K562 (cell line): Measurements from ENCODE around the gene SETMAR. TPM values are rescaled to one million over a fixed set of nuclear protein-coding genes. Genes with fewer than 3 reads are reported as not detected.
A peak's percentile ranks its signal among the peaks of the same experiment; 100 is the strongest.

ENCODE experiments used
- ATAC-seq: fragments of 200-7000 bp; cut with Tn5 transposase; 3 replicates; pipeline ENCODE4 v1.9.1; 2020; ENCODE audit warnings: moderate library complexity
- BruUV-seq: library from RNA; stranded (reverse); fragments of 400-500 nt; replicated peaks from 2 replicates; lab custom pipeline; 2021; lab: Mats Ljungman, UMichigan
- CTCF ChIA-PET: fragments of 300-600 bp; formaldehyde crosslinking; extraction: SDS; loops from one replicate; lab custom pipeline; 2021; ENCODE audit warnings: low intra/inter-chr PET ratio; lab: Yijun Ruan, JAX
- POLR2A ChIA-PET: fragments of 300-600, 350-650 bp; sonication (Branson Sonifier 250); formaldehyde crosslinking; extraction: SDS; loops from one replicate; lab custom pipeline; 2021; ENCODE audit warnings: antibody characterized with exemption, inconsistent platforms; lab: Yijun Ruan, JAX
- DNase-seq, 4 experiments: peaks; one replicate each; pipeline versions ENCODE4 v3.0.0 to v3.0.0-alpha.2; 2011 to 2018; ENCODE audit warnings: low spot score in 3 of 4, mixed read lengths in 3 of 4; ENCODE audit errors: extremely low read depth in 1 of 4
- FAIRE-seq: peaks from 2 replicates; lab custom pipeline; 2011; peaks lifted over from hg19 to GRCh38; lab: Jason Lieb, UNC
- H2AFZ ChIP-seq: 2 replicates; pipeline ENCODE4 v1.6.0; 2011; ENCODE audit warnings: low read depth, low read length, control low read depth, inconsistent platforms
- H3K27ac ChIP-seq: fragments of 200-600 bp; 3 replicates; pipeline ENCODE4 v1.8.0; 2011; ENCODE audit warnings: low read depth, mild to moderate bottlenecking, control low read depth, inconsistent platforms, low read length, moderate library complexity, mixed read lengths; ENCODE audit errors: extremely low read depth
- H3K27me3 ChIP-seq, 2 experiments: fragments of 300-600 bp in 1 of 2; 2 replicates in 1 of 2; 3 replicates in 1 of 2; pipeline versions ENCODE4 v1.6.0 to v1.8.0; 2011; ENCODE audit warnings: inconsistent platforms in 2 of 2, low read length in 2 of 2, mild to moderate bottlenecking in 1 of 2, mixed read lengths in 1 of 2, moderate library complexity in 1 of 2; ENCODE audit not compliant: control insufficient read depth in 2 of 2, insufficient read depth in 2 of 2
- H3K36me3 ChIP-seq: fragments of 300-600 bp; 3 replicates; pipeline ENCODE4 v1.8.0; 2011; ENCODE audit warnings: mild to moderate bottlenecking, low read length, inconsistent platforms; ENCODE audit not compliant: control insufficient read depth, insufficient read depth
- H3K4me1 ChIP-seq, 2 experiments: fragments of 200-600 bp in 1 of 2; replicated peaks in 1 of 2; 2 replicates in 1 of 2; 3 replicates in 1 of 2; pipeline versions ENCODE4 v1.5.1 to v1.8.0; 2011; ENCODE audit warnings: inconsistent platforms in 2 of 2, low read length in 2 of 2, mild to moderate bottlenecking in 1 of 2, mixed read lengths in 1 of 2, moderate library complexity in 1 of 2; ENCODE audit not compliant: control insufficient read depth in 2 of 2, insufficient read depth in 2 of 2
- H3K4me2 ChIP-seq: 2 replicates; pipeline ENCODE4 v1.6.1; 2011; ENCODE audit warnings: low read length, control low read depth, inconsistent platforms, mixed read lengths; ENCODE audit not compliant: insufficient read depth
- H3K4me3 ChIP-seq: fragments of 200-600 bp; sonication (generic), shearing (Covaris generic); 2 replicates; pipeline ENCODE4 v1.5.1; 2016; ENCODE audit warnings: control low read depth, inconsistent platforms
- H3K79me2 ChIP-seq: fragments of 200-600 bp; 3 replicates; pipeline ENCODE4 v1.8.0; 2011; ENCODE audit warnings: low read length, inconsistent platforms; ENCODE audit not compliant: control insufficient read depth, insufficient read depth
- H3K9ac ChIP-seq, 2 experiments: 2 replicates each; pipeline versions ENCODE4 v1.6.0 to v1.6.1; 2011; ENCODE audit warnings: low read depth in 2 of 2, low read length in 2 of 2, control low read depth in 1 of 2, inconsistent platforms in 1 of 2, mild to moderate bottlenecking in 1 of 2, mixed read lengths in 1 of 2; ENCODE audit not compliant: insufficient read depth in 1 of 2
- H3K9me1 ChIP-seq: one replicate; pipeline ENCODE4 v1.6.0; 2011; ENCODE audit warnings: inconsistent platforms, mild to moderate bottlenecking, low read length, moderate library complexity; ENCODE audit not compliant: control insufficient read depth, insufficient read depth
- H3K9me3 ChIP-seq: replicated peaks from 2 replicates; pipeline ENCODE4 v1.5.1; 2011; ENCODE audit warnings: low read depth, low read length, inconsistent platforms; ENCODE audit not compliant: control insufficient read depth, insufficient read depth
- H4K20me1 ChIP-seq: replicated peaks from 2 replicates; pipeline ENCODE4 v1.6.1; 2011; ENCODE audit warnings: low read length, inconsistent platforms, mixed read lengths; ENCODE audit not compliant: control insufficient read depth, insufficient read depth
- FOXA3 ChIP-seq, 2 experiments: fragments of 450-650 bp in 1 of 2; sonication (generic) in 1 of 2; formaldehyde crosslinking; IDR thresholded peaks in 1 of 2; conservative IDR thresholded peaks in 1 of 2; 2 replicates each; pipeline versions ENCODE4 v1.4.0 to v1.8.0; 2020 to 2022; ENCODE audit warnings: mild to moderate bottlenecking in 2 of 2, missing genetic modification reagents in 1 of 2
- HDAC2 ChIP-seq: fragments of 450-650 bp; IDR thresholded peaks from 2 replicates; pipeline ENCODE4 v1.6.1; 2016; ENCODE audit warnings: mild to moderate bottlenecking
- HNRNPH1 ChIP-seq: fragments of 200-400 bp; formaldehyde crosslinking; optimal IDR thresholded peaks from 2 replicates; pipeline ENCODE3; 2017; ENCODE audit warnings: low read depth, mild to moderate bottlenecking, low read length, moderate library complexity
- MCM2 ChIP-seq: fragments of 450-650 bp; IDR thresholded peaks from 2 replicates; pipeline ENCODE4 v1.6.1; 2017; ENCODE audit warnings: low read depth, mild to moderate bottlenecking
- SNRNP70 ChIP-seq: fragments of 200-400 bp; formaldehyde crosslinking; optimal IDR thresholded peaks from 2 replicates; pipeline ENCODE3; 2017; ENCODE audit warnings: low read depth, low read length
- TCF3 ChIP-seq: sonication (generic); formaldehyde crosslinking; IDR thresholded peaks from 2 replicates; pipeline ENCODE4 v1.4.0; 2020; ENCODE audit warnings: mild to moderate bottlenecking, missing genetic modification reagents
- ZFP36 ChIP-seq: fragments of 150-350 bp; IDR thresholded peaks from 2 replicates; pipeline ENCODE4 v1.6.1; 2018; ENCODE audit warnings: low read length, low read depth; ENCODE audit not compliant: partially characterized antibody
- ZNF197 ChIP-seq: fragments of 200-800 bp; sonication (Bioruptor generic); IDR thresholded peaks from 2 replicates; pipeline ENCODE4 v1.6.1; 2016; ENCODE audit warnings: low read depth, missing genetic modification characterization, missing compliant biosample characterization
- WGBS: fragments of 100-300 bp; shearing (Covaris generic); methylation state at CpG from one replicate; pipeline ENCODE4 v1.1.6; 2016; ENCODE audit warnings: low coverage, mixed read lengths; ENCODE audit not compliant: insufficient coverage; ENCODE audit errors: missing lambda C conversion rate; 5-methylcytosine and 5-hydroxymethylcytosine counted together
- in situ Hi-C: fragments of 300-500 bp; cut with MboI; formaldehyde crosslinking; loops from 4 replicates; pipeline ENCODE4 v1.15.0; 2018; ENCODE audit warnings: inconsistent platforms, mixed read lengths
- intact Hi-C: fragments of 100-400 bp; cut with micrococcal nuclease; formaldehyde crosslinking; loops from 2 replicates; pipeline ENCODE4 v1.14.2; 2022
- polyA plus RNA-seq, 8 experiments: library from polyadenylated mRNA; depleted of rRNA in 4 of 8; stranded (reverse) in 5 of 8; unstranded in 3 of 8; fragments of >200 nt; fragmentation: Nextera tagmentation in 2 of 8; fragmentation: Illumina TruSeq in 1 of 8; extraction: Ambion mirVana in 2 of 8; extraction: Trizol in 1 of 8; gene quantifications; 2 replicates each; pipeline versions ENCODE4 v1.2.1 to v1.2.3, GENCODE V29; 2011 to 2014; ENCODE audit warnings: inconsistent platforms in 1 of 8, missing spikeins in 1 of 8
- total RNA-seq, 7 experiments: library from RNA; depleted of rRNA in 6 of 7; stranded (reverse); fragments of >200 nt in 6 of 7; fragmentation: Illumina TruSeq in 2 of 7; extraction: Trizol in 2 of 7; gene quantifications; 2 replicates each; pipeline versions ENCODE4 v1.2.1 to v1.2.3, GENCODE V29; 2011 to 2021; ENCODE audit warnings: low replicate concordance in 1 of 7
- TF ChIP-seq, protein P1 (sequence below), 2 experiments: fragments of 150-350 bp in 1 of 2; IDR thresholded peaks; 2 replicates each; pipeline ENCODE4 v1.6.1; 2012 to 2016; ENCODE audit warnings: low read depth in 2 of 2, low read length in 2 of 2, mild to moderate bottlenecking in 1 of 2, moderate library complexity in 1 of 2
- TF ChIP-seq, protein P2 (sequence below): conservative IDR thresholded peaks from 2 replicates; pipeline ENCODE4 v1.6.1; 2011; ENCODE audit warnings: low read depth, mild to moderate bottlenecking, low read length; ENCODE audit not compliant: control insufficient read depth
- TF ChIP-seq, protein P3 (sequence below): fragments of 250-450 bp; sonication (Bioruptor Pico); IDR thresholded peaks from 2 replicates; pipeline ENCODE4 v1.9.0; 2021; ENCODE audit warnings: mild to moderate bottlenecking, inconsistent platforms

SETMAR gene
- total and polyA plus RNA-seq, 9 of the 15 experiments (the other 6 are each of a cell fraction or from before 2014, with no cell fraction given) = 5.5 to 25.1 (median 18.2) TPM

DNA sequence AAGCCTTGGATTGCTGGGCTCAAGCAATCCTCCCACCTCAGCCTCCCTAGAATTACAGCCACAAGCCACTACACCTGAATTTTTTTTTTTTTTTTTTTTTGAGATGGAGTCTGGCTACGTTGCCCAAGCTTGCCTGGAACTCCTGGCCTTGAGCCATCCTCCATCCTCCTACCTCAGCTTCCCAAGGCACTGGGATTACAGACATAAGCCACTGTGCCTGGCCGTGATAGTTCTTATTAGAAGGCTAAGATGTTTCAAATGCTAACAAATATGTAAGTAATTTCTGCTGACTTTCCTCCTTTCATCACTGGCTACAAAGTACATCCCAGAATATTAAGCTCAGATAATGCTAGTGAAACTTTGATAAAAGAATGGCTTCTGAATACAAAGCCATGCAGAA lies 5.7 kb upstream of the SETMAR start (continued):
- TF ChIP-seq, protein P1, sequence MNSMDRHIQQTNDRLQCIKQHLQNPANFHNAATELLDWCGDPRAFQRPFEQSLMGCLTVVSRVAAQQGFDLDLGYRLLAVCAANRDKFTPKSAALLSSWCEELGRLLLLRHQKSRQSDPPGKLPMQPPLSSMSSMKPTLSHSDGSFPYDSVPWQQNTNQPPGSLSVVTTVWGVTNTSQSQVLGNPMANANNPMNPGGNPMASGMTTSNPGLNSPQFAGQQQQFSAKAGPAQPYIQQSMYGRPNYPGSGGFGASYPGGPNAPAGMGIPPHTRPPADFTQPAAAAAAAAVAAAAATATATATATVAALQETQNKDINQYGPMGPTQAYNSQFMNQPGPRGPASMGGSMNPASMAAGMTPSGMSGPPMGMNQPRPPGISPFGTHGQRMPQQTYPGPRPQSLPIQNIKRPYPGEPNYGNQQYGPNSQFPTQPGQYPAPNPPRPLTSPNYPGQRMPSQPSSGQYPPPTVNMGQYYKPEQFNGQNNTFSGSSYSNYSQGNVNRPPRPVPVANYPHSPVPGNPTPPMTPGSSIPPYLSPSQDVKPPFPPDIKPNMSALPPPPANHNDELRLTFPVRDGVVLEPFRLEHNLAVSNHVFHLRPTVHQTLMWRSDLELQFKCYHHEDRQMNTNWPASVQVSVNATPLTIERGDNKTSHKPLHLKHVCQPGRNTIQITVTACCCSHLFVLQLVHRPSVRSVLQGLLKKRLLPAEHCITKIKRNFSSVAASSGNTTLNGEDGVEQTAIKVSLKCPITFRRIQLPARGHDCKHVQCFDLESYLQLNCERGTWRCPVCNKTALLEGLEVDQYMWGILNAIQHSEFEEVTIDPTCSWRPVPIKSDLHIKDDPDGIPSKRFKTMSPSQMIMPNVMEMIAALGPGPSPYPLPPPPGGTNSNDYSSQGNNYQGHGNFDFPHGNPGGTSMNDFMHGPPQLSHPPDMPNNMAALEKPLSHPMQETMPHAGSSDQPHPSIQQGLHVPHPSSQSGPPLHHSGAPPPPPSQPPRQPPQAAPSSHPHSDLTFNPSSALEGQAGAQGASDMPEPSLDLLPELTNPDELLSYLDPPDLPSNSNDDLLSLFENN (IDR thresholded peaks at IDR 0.05; ENCODE audit: low read depth in 2 of 2, low read length in 2 of 2) = no peak
- TF ChIP-seq, protein P2, sequence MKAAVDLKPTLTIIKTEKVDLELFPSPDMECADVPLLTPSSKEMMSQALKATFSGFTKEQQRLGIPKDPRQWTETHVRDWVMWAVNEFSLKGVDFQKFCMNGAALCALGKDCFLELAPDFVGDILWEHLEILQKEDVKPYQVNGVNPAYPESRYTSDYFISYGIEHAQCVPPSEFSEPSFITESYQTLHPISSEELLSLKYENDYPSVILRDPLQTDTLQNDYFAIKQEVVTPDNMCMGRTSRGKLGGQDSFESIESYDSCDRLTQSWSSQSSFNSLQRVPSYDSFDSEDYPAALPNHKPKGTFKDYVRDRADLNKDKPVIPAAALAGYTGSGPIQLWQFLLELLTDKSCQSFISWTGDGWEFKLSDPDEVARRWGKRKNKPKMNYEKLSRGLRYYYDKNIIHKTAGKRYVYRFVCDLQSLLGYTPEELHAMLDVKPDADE = no peak
- TF ChIP-seq MCM2 = no peak

DNA sequence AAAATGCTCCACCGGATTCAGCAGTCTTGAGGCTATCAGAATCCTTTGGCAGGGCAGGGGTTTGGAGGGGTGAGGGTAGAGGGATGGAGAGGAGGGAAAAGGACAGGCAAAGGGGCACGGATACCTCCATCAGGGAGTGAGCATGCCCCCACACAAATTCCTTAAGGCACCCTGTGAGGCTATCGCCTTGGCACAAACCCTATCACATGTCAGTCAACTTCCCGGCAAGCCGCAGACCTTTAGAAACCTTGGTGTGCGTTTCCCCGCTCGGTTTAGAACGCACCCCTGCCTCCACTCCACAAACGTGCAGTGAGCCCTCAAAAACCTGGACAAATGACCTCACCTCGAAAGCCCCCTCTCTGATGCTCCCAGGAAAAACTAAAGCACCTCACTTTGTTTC lies 422 bp upstream of the SETMAR start:
- peak overlapping the region; percentile 94 for H3K27ac ChIP-seq
- peaks cover 13 to 17% of the 10 kb centered on the region in 2 experiments for H3K4me1 ChIP-seq
- peak overlapping the region; percentile 95 for H2AFZ ChIP-seq
- in situ Hi-C loops (no loop called here), intact Hi-C loops (no loop called here)
- FAIRE-seq (no peak), ATAC-seq (peak; percentile 8), DNase-seq (peak in 1 of 4 experiments; percentile 18)
- peaks cover 12% of the 10 kb centered on the region; the same call in 1 of the 3 replicates for H3K36me3 ChIP-seq
- no peaks in the 10 kb centered on the region for H3K9me1 ChIP-seq
- H3K9ac ChIP-seq = peak overlapping the region; percentile 96 to 98; a peak in 3 of 4 replicates
- no peaks in the 10 kb centered on the region for H3K27me3 ChIP-seq
- H3K9me3 ChIP-seq = no peaks in the 10 kb centered on the region
- CTCF ChIA-PET = interaction anchor here (0.7 kb wide), 1 partner anchor 1173 kb away, joined by 4 read pairs; no protein-coding TSS in a partner anchor
- BruUV-seq = TSS peak; percentile 51
- H3K79me2 ChIP-seq = peaks cover 18% of the 10 kb centered on the region
- H3K4me3 ChIP-seq = peak overlapping the region; percentile 70
- no peaks in the 10 kb centered on the region for H4K20me1 ChIP-seq
- 44% methylated on average over 11 of the region's 11 CpGs for WGBS
- H3K4me2 ChIP-seq = peak overlapping the region; percentile 97
- POLR2A ChIA-PET = no interaction called here
- TF ChIP-seq HNRNPH1 (no peak), FOXA3 (CRISPR knock-in tag; conservative IDR thresholded peaks at IDR 0.05 in 1 of 2, IDR thresholded peaks at IDR 0.05 in 1 of 2) (0 out of 4 replicates have a peak, but pooled peaks of 1 of the 2 experiments have one; percentile 9), SNRNP70 (no peak), TCF3 (no peak), ZNF197 (no peak), HDAC2 (0 out of 2 replicates have a peak, but pooled peaks have one; percentile 10), ZFP36 (peak; percentile 7)
- TF ChIP-seq, protein P3, sequence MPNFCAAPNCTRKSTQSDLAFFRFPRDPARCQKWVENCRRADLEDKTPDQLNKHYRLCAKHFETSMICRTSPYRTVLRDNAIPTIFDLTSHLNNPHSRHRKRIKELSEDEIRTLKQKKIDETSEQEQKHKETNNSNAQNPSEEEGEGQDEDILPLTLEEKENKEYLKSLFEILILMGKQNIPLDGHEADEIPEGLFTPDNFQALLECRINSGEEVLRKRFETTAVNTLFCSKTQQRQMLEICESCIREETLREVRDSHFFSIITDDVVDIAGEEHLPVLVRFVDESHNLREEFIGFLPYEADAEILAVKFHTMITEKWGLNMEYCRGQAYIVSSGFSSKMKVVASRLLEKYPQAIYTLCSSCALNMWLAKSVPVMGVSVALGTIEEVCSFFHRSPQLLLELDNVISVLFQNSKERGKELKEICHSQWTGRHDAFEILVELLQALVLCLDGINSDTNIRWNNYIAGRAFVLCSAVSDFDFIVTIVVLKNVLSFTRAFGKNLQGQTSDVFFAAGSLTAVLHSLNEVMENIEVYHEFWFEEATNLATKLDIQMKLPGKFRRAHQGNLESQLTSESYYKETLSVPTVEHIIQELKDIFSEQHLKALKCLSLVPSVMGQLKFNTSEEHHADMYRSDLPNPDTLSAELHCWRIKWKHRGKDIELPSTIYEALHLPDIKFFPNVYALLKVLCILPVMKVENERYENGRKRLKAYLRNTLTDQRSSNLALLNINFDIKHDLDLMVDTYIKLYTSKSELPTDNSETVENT (CRISPR knock-in tag) = 0 out of 2 replicates have a peak, but pooled peaks have one; percentile 15
